GM23248 (cell line): Measurements from ENCODE around the gene SPEM2. TPM values are rescaled to one million over a fixed set of nuclear protein-coding genes. Genes with fewer than 3 reads are reported as not detected.

Source experiments
- DNase-seq: peaks from one replicate; pipeline ENCODE4 v3.0.0-alpha.2; 2015
- H2AFZ ChIP-seq: fragments of 200-600 bp; sonication (generic); 2 replicates; pipeline ENCODE4 v1.6.1; 2016; ENCODE audit warnings: antibody characterized with exemption
- H3F3A ChIP-seq: fragments of 200-600 bp; sonication (generic); 2 replicates; pipeline ENCODE4 v1.6.1; 2016; ENCODE audit warnings: mild to moderate bottlenecking, antibody characterized with exemption, mixed run types; ENCODE audit not compliant: insufficient read depth
- H3K27ac ChIP-seq: fragments of 200-600 bp; sonication (generic); 2 replicates; pipeline ENCODE4 v1.5.1; 2016; ENCODE audit warnings: mild to moderate bottlenecking
- H3K27me3 ChIP-seq: fragments of 200-600 bp; sonication (generic); replicated peaks from 2 replicates; pipeline ENCODE4 v1.6.1; 2016; ENCODE audit warnings: mild to moderate bottlenecking; ENCODE audit not compliant: insufficient read depth
- H3K36me3 ChIP-seq: fragments of 200-600 bp; sonication (generic); 2 replicates; pipeline ENCODE4 v1.6.1; 2016; ENCODE audit warnings: low read depth, mild to moderate bottlenecking
- H3K4me1 ChIP-seq: fragments of 200-600 bp; sonication (generic); 2 replicates; pipeline ENCODE4 v1.6.1; 2016; ENCODE audit warnings: mild to moderate bottlenecking; ENCODE audit not compliant: insufficient read depth
- H3K4me2 ChIP-seq: fragments of 200-600 bp; sonication (generic); one replicate; pipeline ENCODE4 v1.6.1; 2016; ENCODE audit warnings: mild to moderate bottlenecking; ENCODE audit not compliant: unreplicated experiment
- H3K4me3 ChIP-seq: fragments of 200-600 bp; sonication (generic); 2 replicates; pipeline ENCODE4 v1.5.1; 2016; ENCODE audit warnings: mild to moderate bottlenecking
- H3K79me2 ChIP-seq: fragments of 200-600 bp; sonication (generic); 2 replicates; pipeline ENCODE4 v1.6.1; 2016; ENCODE audit warnings: mild to moderate bottlenecking; ENCODE audit not compliant: insufficient read depth
- H3K9ac ChIP-seq: fragments of 200-600 bp; sonication (generic); 2 replicates; pipeline ENCODE4 v1.6.1; 2016; ENCODE audit warnings: mild to moderate bottlenecking
- H3K9me2 ChIP-seq: fragments of 200-600 bp; sonication (generic); 2 replicates; pipeline ENCODE4 v1.6.1; 2016; ENCODE audit warnings: mixed run types, mild to moderate bottlenecking, moderate library complexity; ENCODE audit not compliant: insufficient read depth
- H3K9me3 ChIP-seq: fragments of 200-600 bp; sonication (generic); one replicate; pipeline ENCODE4 v1.6.1; 2017; ENCODE audit warnings: low read depth
- H4K20me1 ChIP-seq: fragments of 200-600 bp; sonication (generic); 2 replicates; pipeline ENCODE4 v1.6.0; 2016; ENCODE audit not compliant: insufficient read depth
- EZH2 ChIP-seq: fragments of 200-600 bp; sonication (generic); IDR thresholded peaks from 2 replicates; pipeline ENCODE4 v1.6.1; 2018; ENCODE audit warnings: antibody characterized with exemption, mild to moderate bottlenecking; ENCODE audit not compliant: insufficient read depth, poor library complexity, severe bottlenecking
- EZH2phosphoT487 ChIP-seq: fragments of 200-600 bp; sonication (generic); IDR thresholded peaks from 2 replicates; pipeline ENCODE4 v1.6.1; 2018; ENCODE audit warnings: antibody characterized with exemption, moderate library complexity, mild to moderate bottlenecking, low read depth; ENCODE audit not compliant: insufficient read depth
- WGBS, 2 experiments: methylation state at CpG; one replicate each; pipeline ENCODE4 v1.1.6; 2015 to 2017; ENCODE audit warnings: low lambda C conversion rate in 2 of 2, low coverage in 1 of 2; ENCODE audit errors: missing lambda C conversion rate in 2 of 2; 5-methylcytosine and 5-hydroxymethylcytosine counted together
- in situ Hi-C: fragments of 300-500 bp; cut with MboI; formaldehyde crosslinking; loops from 2 replicates; pipeline ENCODE4 v1.15.0; 2020
- polyA plus RNA-seq: library from polyadenylated mRNA; unstranded; fragments of >200 nt; fragmentation: Nextera tagmentation; extraction: Ambion mirVana; gene quantifications from 2 replicates; pipeline ENCODE4 v1.2.1, GENCODE V29; 2016
- total RNA-seq: library from RNA; depleted of rRNA; stranded (reverse); fragments of >200 nt; shearing (Covaris generic); gene quantifications from 2 replicates; pipeline ENCODE4 v1.2.3, GENCODE V29; 2014

SPEM2 gene
- total and polyA plus RNA-seq, 2 experiments from 2014 or later, result not detected

- WGBS, 2 experiments, result 11 to 12% methylated on average over 15 to 16 of the region's 16 CpGs
- no peak for DNase-seq
- H3K9ac ChIP-seq, result peak overlapping the region; percentile 72
Observed at GRCh38 chr17:7403043-7403726, 22.2 kb upstream of the SPEM2 start.

GRCh38 chr17:7403727-7403976 lies 21.8 kb upstream of the SPEM2 start:
- Histone ChIP-seq H3K4me2 (peak overlapping the region; percentile 67), H3K9me2 (no peaks in the 10 kb centered on the region), H3K9ac (peak overlapping the region; percentile 72), H3K36me3 (no peaks in the 10 kb centered on the region), H3K79me2 (peaks cover 14% of the 10 kb centered on the region), H3K27me3 (no peaks in the 10 kb centered on the region), H3K4me3 (peak overlapping the region; percentile 79), H3K27ac (peak overlapping the region; percentile 60), H3K9me3 (no peaks in the 10 kb centered on the region), H2AFZ (peak overlapping the region; percentile 78), H4K20me1 (no peaks in the 10 kb centered on the region), H3K4me1 (peaks cover 6% of the 10 kb centered on the region), H3F3A (0 out of 2 replicates have a peak, but pooled peaks cover 4% of the 10 kb centered on the region)
- DNase-seq, result no peak
- WGBS, 2 experiments, result 1% methylated on average over 8 to 13 of the region's 13 CpGs
- in situ Hi-C loops, result no loop called here
- TF ChIP-seq EZH2, result no peak

More at GRCh38 chr17:7403043-7403726, 22.2 kb upstream of the SPEM2 start:
- H3K27me3 ChIP-seq, result no peaks in the 10 kb centered on the region
- TF ChIP-seq EZH2 (no peak), EZH2phosphoT487 (no peak)
- H3K9me3 ChIP-seq, result no peaks in the 10 kb centered on the region
- H3K4me1 ChIP-seq, result peaks cover 6% of the 10 kb centered on the region
- H3K9me2 ChIP-seq, result no peaks in the 10 kb centered on the region
- H2AFZ ChIP-seq, result peak overlapping the region; percentile 78
- H3K79me2 ChIP-seq, result peaks cover 14% of the 10 kb centered on the region
- 0 out of 2 replicates have a peak, but pooled peaks cover 4% of the 10 kb centered on the region for H3F3A ChIP-seq
- H3K36me3 ChIP-seq, result no peaks in the 10 kb centered on the region
- peak overlapping the region; percentile 67 for H3K4me2 ChIP-seq
- peak overlapping the region; percentile 79 for H3K4me3 ChIP-seq
- H3K27ac ChIP-seq, result peak overlapping the region; percentile 60
- H4K20me1 ChIP-seq, result no peaks in the 10 kb centered on the region
- in situ Hi-C loops, result no loop called here

GRCh38 chr17:7403977-7404736 lies 21.3 kb upstream of the SPEM2 start, which contains the start of gene TMEM256:
Gene TMEM256, minus strand, starts transcription at chr17:7404097. Its CDS starts 13 bp downstream, at chr17:7404084.
- peak within 1 kb of the TSS; percentile 84 for H3K9ac ChIP-seq
- no peak for TF ChIP-seq EZH2phosphoT487
- TF ChIP-seq EZH2, result no peak
- DNase-seq, result peak; percentile 100
- peak within 1 kb of the TSS; percentile 78 for H2AFZ ChIP-seq
- peak within 1 kb of the TSS; percentile 80 for H3K4me2 ChIP-seq
- peak within 1 kb of the TSS; percentile 60 for H3K27ac ChIP-seq
- peaks cover 14% of the 10 kb centered on the region for H3K79me2 ChIP-seq
- H3K9me3 ChIP-seq, result no peaks in the 10 kb centered on the region
- H3K4me1 ChIP-seq, result peaks cover 6% of the 10 kb centered on the region
- 0 to 1% methylated on average over 35 to 49 of the region's 49 CpGs for WGBS, 2 experiments
- H3K9me2 ChIP-seq, result no peaks in the 10 kb centered on the region
- no peaks in the 10 kb centered on the region for H3K36me3 ChIP-seq
- no peaks in the 10 kb centered on the region for H4K20me1 ChIP-seq
- H3K27me3 ChIP-seq, result no peaks in the 10 kb centered on the region
- in situ Hi-C loops, result no loop called here
- H3F3A ChIP-seq, result 0 out of 2 replicates have a peak, but pooled peaks cover 4% of the 10 kb centered on the region
- peak within 1 kb of the TSS; percentile 79 for H3K4me3 ChIP-seq

GRCh38 chr17:7404737-7405349 lies 20.6 kb upstream of the SPEM2 start:
- TF ChIP-seq EZH2 (no peak), EZH2phosphoT487 (no peak)
- H3K79me2 ChIP-seq, result peaks cover 14% of the 10 kb centered on the region
- in situ Hi-C loops, result no loop called here
- peak overlapping the region; percentile 70 for H2AFZ ChIP-seq
- H3K36me3 ChIP-seq, result no peaks in the 10 kb centered on the region
- peak; percentile 83 for DNase-seq
- peaks cover 6% of the 10 kb centered on the region for H3K4me1 ChIP-seq
- H3K27ac ChIP-seq, result peak overlapping the region; percentile 48
- no peaks in the 10 kb centered on the region for H3K27me3 ChIP-seq
- no peaks in the 10 kb centered on the region for H3K9me2 ChIP-seq
- H4K20me1 ChIP-seq, result no peaks in the 10 kb centered on the region
- H3K4me2 ChIP-seq, result peak overlapping the region; percentile 80
- peak overlapping the region; percentile 79 for H3K4me3 ChIP-seq
- WGBS, 2 experiments, result 1% methylated on average over 10 to 61 of the region's 65 CpGs
- H3K9ac ChIP-seq, result peak overlapping the region; percentile 84
- H3K9me3 ChIP-seq, result no peaks in the 10 kb centered on the region
- 0 out of 2 replicates have a peak, but pooled peaks cover under 1% of the 10 kb centered on the region for H3F3A ChIP-seq
